NCI-H345 (cell line): Measurements from ENCODE around the gene AGPAT4.

Experiments
- DNase-seq: peaks from one replicate; lab custom pipeline; 2025; lab: John Stamatoyannopoulos, UW

The AGPAT4 gene

DNA sequence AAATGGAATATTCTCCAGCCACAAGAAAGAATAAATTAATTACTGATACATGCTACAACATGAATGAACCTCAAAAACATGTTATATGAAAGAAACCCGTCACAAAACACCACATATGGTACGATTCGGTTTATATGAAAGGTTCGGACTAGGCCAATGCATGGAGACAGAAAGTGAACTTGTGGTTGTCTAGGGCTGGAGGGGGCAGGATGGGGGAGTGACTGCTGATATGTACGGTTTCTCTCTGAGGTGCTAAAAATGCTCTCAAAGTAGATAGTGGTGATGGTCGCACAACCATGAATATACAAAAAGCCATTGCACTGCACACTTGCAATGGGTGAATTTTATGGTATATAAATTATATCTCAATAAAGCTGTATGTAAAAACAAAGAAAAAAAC lies 18.3 kb downstream of the AGPAT4 start:
- no peak for DNase-seq

DNA sequence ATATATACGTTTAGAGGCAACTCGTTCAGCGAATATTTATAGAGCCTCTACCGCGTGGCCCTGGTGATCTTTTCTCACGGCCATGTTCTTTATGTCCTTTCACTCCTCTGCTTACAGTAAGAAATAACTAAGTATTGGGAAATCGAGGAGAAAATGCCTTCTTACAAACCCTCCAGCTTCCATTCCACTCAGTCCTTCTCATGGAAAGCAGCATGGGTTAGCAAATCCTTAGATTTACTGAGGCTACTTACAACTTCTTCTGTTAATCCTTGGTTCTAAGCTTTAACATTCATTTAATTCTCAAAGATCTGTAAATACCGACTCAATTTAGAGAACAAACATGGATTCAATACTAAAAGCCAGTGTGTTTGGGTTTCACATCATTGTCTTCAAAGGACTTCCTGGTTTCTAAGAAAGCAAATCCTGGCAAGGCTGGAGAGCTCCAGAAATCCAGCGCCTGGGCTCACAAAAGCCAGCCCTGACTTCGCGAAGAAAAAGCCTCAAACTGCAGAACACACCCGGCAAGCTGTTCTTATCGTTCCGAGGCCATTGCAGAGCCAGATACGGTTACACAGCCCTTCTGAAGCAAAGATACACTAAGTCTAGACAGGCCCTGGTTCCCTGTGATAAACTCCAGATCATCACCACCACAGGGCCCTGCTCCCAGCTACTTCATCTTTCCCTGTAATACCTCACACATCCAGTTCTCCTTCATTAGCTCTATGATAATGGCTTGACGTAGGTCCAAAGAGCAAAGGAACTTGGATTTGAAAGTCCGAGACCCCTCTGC lies 19.2 kb downstream of the AGPAT4 start:
- no peak for DNase-seq

DNA sequence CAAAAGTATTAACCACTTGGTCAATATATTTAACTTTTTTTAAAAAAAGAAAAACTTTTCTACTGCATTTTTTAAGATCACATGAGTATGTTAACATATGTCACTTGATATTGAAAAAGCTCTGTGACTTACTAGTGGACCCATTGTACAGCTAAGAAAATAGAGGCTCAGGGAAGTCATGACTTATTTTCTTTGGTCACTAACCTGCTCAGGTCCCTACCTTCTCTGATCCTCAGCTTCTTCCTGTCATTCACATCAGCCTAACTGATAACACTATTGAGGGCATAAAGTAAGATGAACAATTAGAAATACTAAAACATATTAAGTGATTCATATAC lies 19.8 kb downstream of the AGPAT4 start:
- DNase-seq, result no peak

DNA sequence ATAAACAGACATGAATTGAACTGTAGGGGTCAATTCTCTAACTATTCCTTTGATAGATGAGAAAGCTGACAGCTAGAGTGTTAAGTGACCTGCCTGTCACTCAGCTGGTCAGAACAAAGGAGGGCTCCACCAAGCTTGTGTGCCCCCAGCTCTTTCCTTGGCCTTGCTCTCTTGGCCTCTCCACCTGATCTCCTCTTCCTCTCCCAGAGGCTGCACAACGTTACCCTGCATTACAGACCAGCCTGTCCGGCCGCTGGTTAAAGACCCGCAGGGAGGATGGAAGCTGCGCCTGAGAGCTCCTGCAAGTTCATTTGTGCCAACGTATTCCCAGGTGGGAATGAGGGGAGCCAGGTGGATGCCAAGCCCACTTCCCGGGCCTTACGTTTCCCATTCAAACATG lies 22.5 kb downstream of the AGPAT4 start:
- no peak for DNase-seq

DNA sequence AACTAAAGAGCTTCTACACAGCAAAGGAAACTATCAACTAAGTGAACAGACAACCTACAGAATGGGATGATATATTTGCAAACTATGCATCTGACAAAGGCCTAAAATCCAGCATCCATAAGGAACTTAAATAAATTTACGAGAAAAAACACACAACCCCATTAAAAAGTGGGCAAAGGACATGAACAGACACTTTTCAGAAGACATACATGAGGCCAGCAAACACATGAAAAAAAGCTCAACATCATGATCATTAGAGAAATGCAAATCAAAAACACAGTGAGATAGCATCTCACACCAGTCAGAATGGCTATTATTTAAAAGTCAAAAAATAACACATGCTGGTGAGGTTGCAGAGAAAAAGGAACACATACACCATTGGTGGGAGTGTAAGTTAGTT lies 24.5 kb downstream of the AGPAT4 start:
- no peak for DNase-seq

DNA sequence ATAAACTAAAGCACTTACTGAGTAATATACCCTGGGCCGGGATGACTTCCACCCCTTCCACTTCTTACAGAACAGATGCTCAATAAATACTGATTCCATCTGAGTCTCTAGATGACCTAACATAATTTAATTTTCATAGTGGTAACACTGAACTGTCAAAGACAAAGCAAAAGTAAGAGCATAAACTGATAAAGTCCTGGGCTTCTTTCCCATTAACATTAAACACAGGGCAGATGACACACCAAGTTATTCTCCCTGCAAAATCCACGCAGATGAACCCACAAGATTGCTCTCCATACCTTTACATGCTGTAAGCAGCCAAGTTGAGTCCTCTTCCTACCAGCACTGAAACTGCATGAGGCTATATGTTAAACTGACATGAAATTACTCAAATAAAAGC lies 27.1 kb downstream of the AGPAT4 start:
- DNase-seq, result no peak

DNA sequence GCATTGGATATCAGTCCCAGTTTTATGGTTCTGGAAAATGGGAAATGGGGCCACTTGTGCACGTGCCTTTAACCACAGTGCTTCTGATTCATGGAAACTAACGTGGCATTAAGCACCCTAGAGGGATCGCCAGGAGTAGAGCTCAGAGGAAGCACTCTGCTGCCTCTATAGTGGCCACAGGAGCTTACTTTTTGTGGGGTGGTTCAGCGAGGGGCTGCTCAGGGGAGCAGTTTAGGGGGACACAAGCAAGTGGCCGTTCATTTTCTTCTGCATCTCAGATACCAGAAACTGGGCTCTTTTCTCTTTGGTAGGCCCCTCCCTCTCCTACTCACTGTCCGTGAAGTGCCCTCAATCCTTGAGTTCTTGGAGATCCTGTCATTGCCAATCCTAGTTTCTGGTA lies 28.5 kb downstream of the AGPAT4 start:
- DNase-seq, result no peak

DNA sequence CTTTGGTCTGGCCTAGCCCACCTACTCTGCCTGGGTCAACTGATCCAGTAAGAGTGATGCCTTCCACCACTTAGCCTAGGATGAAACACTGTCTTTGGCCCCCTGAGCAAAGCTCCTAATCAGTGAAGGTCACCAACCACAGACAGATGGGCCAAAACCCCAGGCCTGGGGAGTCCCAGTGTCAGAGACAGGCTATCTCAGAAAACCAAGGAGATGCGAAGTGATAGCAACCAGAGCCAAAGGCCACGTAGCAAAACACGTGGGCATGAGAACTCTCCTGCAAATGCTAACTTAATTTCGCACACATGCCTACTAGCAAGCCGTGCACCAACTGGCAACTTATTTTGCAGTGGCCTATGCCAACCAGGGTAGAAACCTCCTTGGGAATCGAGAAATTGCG lies 29.1 kb downstream of the AGPAT4 start:
- DNase-seq, result no peak

DNA sequence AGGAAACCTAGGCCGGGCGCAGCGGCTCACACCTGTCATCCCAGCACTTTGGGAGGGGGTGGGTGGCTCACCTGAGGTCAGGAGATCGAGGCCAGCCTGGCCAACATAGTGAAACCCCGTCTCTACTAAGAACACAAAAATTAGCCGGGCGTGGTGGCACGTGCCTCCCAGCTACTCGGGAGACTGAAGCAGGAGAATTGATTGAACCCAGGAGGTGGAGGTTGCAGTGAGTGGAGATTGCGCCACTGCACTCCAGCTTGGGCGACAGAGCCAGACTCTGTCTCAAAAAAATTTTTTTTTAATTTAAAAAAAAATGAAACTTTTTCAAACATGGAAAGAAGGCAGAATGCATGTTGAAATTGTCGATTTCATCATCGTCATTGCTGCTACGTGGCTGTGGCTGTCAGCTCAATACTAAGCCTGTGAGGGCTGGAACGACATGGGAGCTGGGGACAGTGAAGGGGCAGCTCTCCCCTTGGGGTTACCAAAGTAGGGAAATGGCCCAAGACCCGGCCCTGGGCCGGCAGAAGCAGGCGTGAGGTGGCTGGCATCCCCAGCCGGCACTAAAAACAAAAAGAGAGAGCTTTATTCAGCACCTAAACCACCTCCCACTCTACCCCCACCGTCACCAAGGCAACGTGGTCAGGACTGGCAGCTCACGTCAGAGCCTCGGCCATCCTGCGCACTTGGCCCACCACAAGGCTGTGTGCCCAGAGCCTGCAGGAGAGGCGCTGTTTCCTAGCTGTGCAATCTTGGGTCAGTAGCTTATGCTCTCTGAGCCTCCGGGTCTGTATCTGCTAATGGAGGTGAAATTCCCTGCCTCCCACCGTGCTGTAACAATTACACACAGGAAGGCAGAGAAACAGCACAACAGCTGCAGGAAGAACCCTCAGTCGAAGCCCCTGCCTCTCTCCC lies 30.8 kb downstream of the AGPAT4 start:
- DNase-seq, result no peak

DNA sequence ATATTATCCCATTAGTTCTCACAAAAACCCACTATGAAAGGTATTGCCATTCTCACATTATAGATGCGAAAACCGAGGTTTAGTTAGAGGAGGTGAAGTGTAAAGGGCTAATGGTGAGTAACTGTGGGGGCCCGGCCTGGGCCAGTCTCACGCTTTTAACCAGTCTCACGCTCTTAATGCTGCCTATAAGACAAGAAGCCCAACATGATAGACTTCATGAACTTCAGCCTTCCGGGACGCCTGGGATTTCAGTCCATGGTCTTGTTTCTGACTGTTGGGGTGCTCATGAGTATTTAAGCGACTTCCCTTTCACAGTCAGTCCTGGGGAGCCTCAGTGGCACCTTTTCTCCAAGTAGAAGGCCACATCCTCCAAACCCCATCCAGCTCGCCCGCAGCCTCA lies 31.7 kb downstream of the AGPAT4 start:
- DNase-seq, result no peak

DNA sequence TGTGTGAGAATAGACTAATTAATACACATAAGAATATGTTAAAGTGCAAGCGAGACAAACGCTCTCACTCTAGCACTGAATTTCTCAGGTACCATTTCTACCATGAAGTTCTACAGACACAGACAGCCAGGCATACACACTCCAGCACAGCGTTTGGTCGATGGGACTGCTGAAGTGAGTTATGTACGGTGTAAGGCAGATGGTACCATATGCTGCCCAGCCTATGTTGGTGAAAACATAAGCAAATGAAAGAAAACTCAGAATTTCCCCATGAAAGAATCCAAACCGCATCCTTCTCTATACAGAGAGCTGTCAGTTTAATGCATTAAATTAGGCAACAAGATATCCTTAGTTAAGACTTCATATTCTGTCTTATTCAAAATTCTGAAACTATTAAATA lies 34.9 kb downstream of the AGPAT4 start:
- no peak for DNase-seq

DNA sequence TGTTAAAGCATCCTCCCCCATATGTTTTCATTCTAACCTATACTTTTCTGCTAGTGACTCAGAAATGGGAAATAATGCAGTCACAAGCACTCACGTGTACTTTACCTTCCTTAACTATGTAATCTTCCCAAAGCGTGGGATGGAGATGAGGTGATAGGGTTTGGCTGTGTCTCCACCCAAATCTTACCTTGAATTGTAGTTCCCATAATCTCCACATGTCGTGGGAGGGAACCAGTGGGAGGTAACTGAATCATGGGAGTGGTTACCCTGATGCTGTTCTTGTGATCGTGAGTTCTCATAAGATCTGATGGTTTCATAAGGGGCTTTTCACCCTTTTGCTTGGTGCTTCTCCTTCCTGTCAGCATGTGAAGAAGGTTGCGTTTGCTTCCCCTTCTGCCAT lies 35.4 kb downstream of the AGPAT4 start:
- no peak for DNase-seq

DNA sequence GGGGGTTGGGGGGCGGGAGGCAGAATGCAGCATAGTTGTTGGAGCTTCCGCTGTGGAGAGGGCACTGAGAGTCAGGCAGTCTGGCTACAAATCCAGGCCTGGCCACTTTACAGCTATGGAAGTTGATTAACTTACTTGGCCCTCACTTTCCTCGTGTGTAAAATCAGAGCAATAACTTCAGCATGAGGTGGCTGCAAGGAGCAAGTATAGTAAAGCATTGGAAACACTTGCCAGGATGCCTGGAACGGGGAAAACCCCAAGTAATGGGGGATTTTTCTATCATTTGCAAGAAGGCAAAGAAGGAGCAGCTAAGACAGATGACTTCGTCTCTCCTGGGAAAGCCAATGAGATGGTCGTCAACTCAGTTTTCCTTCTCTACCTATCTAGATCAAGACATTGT lies 35.8 kb downstream of the AGPAT4 start:
- no peak for DNase-seq

DNA sequence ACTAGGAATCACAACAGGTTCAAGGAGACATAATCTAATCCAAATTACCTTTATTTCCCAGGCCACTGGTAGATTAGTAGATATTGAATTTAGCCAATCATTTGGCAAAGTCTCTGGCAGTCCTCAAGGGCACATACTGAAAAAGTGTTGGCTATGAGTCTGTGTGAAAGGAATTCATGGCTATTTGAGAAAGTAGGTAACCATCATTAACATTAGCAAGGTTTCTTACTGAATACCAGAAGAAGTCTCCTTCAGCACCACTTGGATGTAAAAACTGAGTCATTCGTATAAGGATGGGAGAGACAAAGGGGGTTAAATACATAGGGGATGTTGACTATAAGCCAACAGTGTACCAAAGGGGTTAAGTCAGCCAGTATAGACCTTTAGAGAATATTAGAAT lies 36.7 kb downstream of the AGPAT4 start:
- no peak for DNase-seq

DNA sequence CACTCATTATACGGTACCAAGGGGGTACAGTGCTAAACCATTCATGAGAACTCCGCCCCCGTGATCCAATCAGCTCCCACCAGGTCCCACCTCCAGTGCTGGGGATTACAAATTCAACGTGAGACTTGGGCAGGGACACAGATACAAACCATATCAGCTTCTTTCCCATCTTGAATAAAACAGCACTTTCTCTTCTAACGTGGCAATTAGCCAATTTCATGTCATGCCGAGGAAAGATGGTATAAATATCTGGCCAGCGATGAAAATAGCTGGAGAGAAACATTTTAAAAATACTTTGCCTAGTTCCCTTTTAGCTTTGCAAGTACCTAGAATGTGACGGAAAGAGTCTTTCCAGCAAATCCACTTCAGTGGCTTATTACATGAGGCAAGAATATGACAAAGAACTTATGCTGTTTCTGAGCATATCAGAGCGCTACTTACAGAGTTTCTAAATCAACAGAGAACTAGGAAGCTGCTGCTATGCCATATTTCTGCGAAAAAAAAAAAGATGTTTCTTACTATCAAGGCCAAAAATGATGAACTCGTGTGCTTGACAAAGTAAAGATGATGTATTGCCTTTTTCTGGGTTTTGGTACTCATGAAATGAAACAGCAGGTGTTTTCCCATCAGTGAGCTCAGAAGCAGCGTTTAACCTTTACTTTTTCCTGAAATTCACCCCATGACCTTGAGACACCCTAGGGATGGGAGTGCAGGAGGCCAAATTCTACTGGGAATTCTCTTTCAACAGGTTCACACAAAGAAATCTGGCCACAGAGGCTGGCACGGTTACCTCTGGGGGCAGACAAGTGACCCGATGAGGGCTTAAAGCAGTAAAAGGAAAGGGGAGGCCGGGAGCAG lies 37.9 kb downstream of the AGPAT4 start:
- DNase-seq, result no peak

DNA sequence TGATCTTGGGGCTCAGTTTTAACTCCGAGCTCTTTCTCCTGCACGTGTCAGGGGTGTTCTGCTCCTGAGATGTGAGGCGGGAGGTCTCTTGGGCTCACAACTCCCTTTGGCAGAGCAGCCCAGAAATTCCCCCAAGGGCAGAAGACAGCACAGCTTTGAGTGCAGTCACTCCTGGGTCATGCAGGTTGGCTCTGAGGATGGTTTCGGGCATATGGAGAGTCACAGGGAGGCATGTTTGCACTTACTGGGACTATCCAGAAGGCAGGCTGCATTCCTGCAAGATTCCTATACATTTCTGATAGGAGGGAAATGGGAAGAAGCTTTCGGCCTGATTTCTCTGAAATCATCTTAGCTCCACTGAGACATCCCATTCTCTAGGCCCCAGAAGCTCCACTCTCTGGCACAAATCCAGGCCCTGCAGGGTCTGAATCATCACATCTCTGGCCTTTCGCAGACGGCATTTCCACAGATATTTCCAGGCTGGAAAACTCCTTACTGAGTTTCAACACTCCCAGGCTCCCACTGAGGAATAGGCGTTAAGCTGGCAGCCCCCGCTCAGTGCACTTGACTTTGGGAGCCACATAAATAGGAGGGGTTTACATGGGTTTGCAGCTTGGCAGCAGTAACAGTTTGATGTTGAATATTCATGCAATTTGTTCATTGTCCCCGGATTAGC lies 39.7 kb downstream of the AGPAT4 start:
- no peak for DNase-seq

DNA sequence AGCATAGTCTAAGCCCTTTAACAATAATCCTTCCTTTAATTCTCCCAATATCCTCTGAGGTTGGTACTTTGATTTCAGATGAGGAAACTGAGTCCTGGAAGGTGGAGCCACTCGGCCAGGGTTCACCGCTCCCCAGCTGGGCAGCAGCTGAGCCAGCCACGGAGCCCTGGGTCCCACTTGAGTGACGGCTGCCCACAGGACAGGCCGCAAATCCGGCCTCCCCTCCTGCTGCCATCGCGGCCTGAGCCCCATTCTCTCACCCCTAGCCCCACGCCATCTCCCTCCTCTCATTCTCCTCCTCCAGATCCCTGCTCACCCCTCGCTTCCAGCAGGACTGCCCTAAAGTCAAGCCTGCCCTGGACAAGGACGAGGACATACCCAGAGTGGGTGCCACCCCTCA lies 41.4 kb downstream of the AGPAT4 start:
- no peak for DNase-seq

DNA sequence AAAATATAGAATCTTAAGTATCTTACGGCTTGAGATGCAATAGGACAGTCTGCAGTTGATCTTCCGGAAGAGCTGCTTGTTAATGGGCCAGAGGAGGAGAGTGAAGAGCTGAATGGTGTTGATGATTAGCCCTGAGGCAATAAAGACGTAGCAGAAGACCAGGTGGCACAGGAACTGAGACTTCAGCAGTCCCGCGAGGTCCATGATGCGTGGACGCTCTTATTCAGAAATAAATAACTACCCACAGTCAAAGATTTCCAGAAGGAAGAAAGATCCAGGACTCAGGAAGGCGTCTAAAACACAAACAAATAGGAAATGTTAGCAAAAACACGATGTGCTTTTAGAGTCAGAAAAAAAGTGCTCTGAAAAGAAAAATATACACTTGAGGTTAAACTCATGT lies 41.9 kb downstream of the AGPAT4 start:
- no peak for DNase-seq

DNA sequence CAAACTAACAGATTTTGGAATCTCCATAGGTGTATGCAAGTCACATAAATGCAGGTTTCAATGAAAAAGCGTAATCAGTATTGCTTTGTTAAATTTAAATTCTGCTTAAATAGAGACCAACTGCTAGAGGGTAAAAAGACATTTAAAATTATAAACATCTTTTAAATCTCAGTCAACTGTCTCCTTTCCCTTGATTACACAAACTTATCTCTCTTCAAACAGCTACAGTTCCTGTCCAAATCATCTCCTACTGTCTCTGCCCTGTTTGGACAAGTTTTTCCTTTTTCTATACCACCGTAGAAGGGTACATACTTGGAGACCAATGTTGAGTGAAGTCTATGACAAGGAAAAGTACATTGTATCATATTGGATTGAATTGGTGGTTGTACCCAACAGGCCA lies 43.5 kb downstream of the AGPAT4 start:
- DNase-seq, result no peak

DNA sequence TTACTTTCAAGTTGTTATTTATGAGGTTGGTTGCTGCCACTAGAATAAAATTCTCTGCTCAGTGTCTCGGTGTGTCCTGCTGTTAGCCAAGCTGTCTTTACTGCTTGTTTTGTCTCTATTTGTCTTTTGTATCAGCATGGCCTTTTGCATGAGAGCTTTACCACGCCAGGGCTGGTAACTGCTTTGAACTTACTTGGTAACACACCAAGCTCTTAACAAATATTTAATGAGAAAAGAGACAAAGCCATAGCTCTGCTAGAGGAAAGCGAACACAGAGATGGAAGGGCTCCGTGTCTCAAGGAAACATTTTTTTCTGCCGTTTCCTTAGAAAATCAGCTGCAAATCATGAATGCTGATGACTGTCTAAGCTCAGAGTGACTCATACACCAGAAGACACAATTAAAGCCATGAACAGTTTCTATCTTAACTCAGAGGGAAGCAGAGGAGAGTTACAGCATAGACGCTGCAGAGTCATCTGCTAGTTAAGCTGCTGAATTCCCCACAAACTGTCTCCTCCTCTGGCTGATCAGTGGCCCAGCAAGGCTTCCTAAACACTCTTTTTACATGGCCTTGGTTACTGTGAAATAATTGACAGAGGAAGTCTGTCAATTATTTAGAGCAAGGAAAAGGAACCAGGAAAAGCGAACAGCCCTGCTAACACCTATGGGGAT lies 44.8 kb downstream of the AGPAT4 start:
- no peak for DNase-seq

DNA sequence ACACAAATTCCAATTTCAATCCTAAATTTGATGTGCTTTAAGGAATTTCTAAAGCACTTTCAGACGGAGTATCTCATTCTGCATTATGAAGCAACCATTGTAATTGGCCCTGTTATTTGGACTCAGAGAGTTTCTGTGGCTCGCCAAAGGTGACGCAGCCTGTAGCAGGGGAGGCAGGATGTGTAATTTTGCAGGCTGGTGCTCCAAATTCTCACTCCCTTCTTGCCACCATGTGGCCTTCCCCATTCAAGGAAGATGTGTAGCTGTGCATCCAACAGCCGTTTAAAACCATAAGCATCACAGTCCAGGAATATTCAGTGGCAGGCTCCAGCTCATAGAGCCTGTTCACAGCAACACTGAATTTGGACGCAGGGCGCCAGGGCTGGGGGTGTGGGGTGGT lies 45.8 kb downstream of the AGPAT4 start:
- DNase-seq, result no peak
